ENCODE data around the gene WARS2.

WARS2 gene

GRCh38 chr1:119011706-119012105 lies 128.7 kb downstream of the WARS2 start:
- no peak for DNase-seq

- DNase-seq: no peak
Observed at GRCh38 chr1:119011116-119011515, 129.3 kb downstream of the WARS2 start.

- DNase-seq: no peak
Observed at GRCh38 chr1:119010201-119010600, 130.3 kb downstream of the WARS2 start.

GRCh38 chr1:119009312-119009655 lies 131.2 kb downstream of the WARS2 start:
- no peak for DNase-seq

- no peak for DNase-seq
Observed at GRCh38 chr1:119008483-119009311, 131.8 kb downstream of the WARS2 start.

GRCh38 chr1:119007670-119008482 lies 132.6 kb downstream of the WARS2 start:
- no peak for DNase-seq

- no peak for DNase-seq
Observed at GRCh38 chr1:119007339-119007669, 133.1 kb downstream of the WARS2 start.

- DNase-seq: no peak
Observed at GRCh38 chr1:119006406-119007279, 133.8 kb downstream of the WARS2 start.

GRCh38 chr1:119005724-119006405 lies 134.6 kb downstream of the WARS2 start:
- DNase-seq: no peak

- DNase-seq: no peak
Observed at GRCh38 chr1:119004781-119005180, 135.7 kb downstream of the WARS2 start.

- DNase-seq: no peak
Observed at GRCh38 chr1:119004129-119004527, 136.3 kb downstream of the WARS2 start.

- DNase-seq: no peak
Observed at GRCh38 chr1:119003413-119004128, 136.9 kb downstream of the WARS2 start.

- DNase-seq: no peak
Observed at GRCh38 chr1:119002028-119002686, 138.3 kb downstream of the WARS2 start.

- DNase-seq: no peak
Observed at GRCh38 chr1:119001181-119002027, 139.0 kb downstream of the WARS2 start.

- no peak for DNase-seq
Observed at GRCh38 chr1:119000371-119001180, 139.9 kb downstream of the WARS2 start.

- no peak for DNase-seq
Observed at GRCh38 chr1:118999348-119000071, 140.9 kb downstream of the WARS2 start.

GRCh38 chr1:118998171-118998570 lies 142.3 kb downstream of the WARS2 start:
- DNase-seq: no peak

GRCh38 chr1:118997225-118997624 lies 143.2 kb downstream of the WARS2 start:
- DNase-seq: no peak
